ENCODE results near the gene IL6. TPM values are rescaled to one million over a fixed set of nuclear protein-coding genes. Genes with fewer than 3 reads are reported as not detected.

Gene IL6
- total and polyA plus RNA-seq, 9 of the 15 experiments (the other 6 are each of a cell fraction or from before 2014, with no cell fraction given), result 0.76 to 2.9 (median 1.5) TPM

DNA sequence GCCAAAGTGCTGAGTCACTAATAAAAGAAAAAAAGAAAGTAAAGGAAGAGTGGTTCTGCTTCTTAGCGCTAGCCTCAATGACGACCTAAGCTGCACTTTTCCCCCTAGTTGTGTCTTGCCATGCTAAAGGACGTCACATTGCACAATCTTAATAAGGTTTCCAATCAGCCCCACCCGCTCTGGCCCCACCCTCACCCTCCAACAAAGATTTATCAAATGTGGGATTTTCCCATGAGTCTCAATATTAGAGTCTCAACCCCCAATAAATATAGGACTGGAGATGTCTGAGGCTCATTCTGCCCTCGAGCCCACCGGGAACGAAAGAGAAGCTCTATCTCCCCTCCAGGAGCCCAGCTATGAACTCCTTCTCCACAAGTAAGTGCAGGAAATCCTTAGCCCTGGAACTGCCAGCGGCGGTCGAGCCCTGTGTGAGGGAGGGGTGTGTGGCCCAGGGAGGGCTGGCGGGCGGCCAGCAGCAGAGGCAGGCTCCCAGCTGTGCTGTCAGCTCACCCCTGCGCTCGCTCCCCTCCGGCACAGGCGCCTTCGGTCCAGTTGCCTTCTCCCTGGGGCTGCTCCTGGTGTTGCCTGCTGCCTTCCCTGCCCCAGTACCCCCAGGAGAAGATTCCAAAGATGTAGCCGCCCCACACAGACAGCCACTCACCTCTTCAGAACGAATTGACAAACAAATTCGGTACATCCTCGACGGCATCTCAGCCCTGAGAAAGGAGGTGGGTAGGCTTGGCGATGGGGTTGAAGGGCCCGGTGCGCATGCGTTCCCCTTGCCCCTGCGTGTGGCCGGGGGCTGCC lies at the start of gene IL6 (continued):
- TF ChIP-seq MECOM (CRISPR knock-in tag; IDR thresholded peaks at IDR 0.05) (no peak), POLR3A (IDR thresholded peaks at IDR 0.05; ENCODE audit: borderline replicate concordance, extremely low read depth, insufficient read depth, insufficient read length) (no peak), ZNF785 (CRISPR knock-in tag; IDR thresholded peaks at IDR 0.05) (no peak), ZNF316 (IDR thresholded peaks at IDR 0.05) (peak; percentile 97), HDAC6 (IDR thresholded peaks at IDR 0.05; ENCODE audit: low read depth, low read length) (no peak), BRD4 (IDR thresholded peaks at IDR 0.05) (no peak), ZNF263 (CRISPR knock-in tag; IDR thresholded peaks at IDR 0.05; ENCODE audit: borderline replicate concordance) (no peak), L3MBTL2 (IDR thresholded peaks at IDR 0.05) (peak; percentile 36; the same call in 1 of the 2 replicates), ZNF165 (CRISPR knock-in tag; IDR thresholded peaks at IDR 0.05; ENCODE audit: borderline replicate concordance) (no peak), BACH1 (tag; IDR thresholded peaks at IDR 0.05) (peak; percentile 96), MYNN (IDR thresholded peaks at IDR 0.05) (0 out of 2 replicates have a peak, but pooled peaks have one; percentile 41), MYNN (CRISPR knock-in tag; IDR thresholded peaks at IDR 0.05) (no peak), CCNT2 (IDR thresholded peaks at IDR 0.05; ENCODE audit: borderline replicate concordance, extremely low read depth, insufficient read length, low read depth, low read length) (peak; percentile 32), ZBED1 (IDR thresholded peaks at IDR 0.05) (no peak), MIER1 (IDR thresholded peaks at IDR 0.05; ENCODE audit: low read depth) (no peak), NBN (IDR thresholded peaks at IDR 0.05; ENCODE audit: low read depth) (no peak)
- TF ChIP-seq, protein P1, sequence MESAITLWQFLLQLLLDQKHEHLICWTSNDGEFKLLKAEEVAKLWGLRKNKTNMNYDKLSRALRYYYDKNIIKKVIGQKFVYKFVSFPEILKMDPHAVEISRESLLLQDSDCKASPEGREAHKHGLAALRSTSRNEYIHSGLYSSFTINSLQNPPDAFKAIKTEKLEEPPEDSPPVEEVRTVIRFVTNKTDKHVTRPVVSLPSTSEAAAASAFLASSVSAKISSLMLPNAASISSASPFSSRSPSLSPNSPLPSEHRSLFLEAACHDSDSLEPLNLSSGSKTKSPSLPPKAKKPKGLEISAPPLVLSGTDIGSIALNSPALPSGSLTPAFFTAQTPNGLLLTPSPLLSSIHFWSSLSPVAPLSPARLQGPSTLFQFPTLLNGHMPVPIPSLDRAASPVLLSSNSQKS (CRISPR knock-in tag; IDR thresholded peaks at IDR 0.05), result no peak
- TF ChIP-seq, protein P2, sequence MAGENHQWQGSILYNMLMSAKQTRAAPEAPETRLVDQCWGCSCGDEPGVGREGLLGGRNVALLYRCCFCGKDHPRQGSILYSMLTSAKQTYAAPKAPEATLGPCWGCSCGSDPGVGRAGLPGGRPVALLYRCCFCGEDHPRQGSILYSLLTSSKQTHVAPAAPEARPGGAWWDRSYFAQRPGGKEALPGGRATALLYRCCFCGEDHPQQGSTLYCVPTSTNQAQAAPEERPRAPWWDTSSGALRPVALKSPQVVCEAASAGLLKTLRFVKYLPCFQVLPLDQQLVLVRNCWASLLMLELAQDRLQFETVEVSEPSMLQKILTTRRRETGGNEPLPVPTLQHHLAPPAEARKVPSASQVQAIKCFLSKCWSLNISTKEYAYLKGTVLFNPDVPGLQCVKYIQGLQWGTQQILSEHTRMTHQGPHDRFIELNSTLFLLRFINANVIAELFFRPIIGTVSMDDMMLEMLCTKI (IDR thresholded peaks at IDR 0.05; ENCODE audit: partially characterized antibody), result no peak
- TF ChIP-seq, protein P3, sequence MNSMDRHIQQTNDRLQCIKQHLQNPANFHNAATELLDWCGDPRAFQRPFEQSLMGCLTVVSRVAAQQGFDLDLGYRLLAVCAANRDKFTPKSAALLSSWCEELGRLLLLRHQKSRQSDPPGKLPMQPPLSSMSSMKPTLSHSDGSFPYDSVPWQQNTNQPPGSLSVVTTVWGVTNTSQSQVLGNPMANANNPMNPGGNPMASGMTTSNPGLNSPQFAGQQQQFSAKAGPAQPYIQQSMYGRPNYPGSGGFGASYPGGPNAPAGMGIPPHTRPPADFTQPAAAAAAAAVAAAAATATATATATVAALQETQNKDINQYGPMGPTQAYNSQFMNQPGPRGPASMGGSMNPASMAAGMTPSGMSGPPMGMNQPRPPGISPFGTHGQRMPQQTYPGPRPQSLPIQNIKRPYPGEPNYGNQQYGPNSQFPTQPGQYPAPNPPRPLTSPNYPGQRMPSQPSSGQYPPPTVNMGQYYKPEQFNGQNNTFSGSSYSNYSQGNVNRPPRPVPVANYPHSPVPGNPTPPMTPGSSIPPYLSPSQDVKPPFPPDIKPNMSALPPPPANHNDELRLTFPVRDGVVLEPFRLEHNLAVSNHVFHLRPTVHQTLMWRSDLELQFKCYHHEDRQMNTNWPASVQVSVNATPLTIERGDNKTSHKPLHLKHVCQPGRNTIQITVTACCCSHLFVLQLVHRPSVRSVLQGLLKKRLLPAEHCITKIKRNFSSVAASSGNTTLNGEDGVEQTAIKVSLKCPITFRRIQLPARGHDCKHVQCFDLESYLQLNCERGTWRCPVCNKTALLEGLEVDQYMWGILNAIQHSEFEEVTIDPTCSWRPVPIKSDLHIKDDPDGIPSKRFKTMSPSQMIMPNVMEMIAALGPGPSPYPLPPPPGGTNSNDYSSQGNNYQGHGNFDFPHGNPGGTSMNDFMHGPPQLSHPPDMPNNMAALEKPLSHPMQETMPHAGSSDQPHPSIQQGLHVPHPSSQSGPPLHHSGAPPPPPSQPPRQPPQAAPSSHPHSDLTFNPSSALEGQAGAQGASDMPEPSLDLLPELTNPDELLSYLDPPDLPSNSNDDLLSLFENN (IDR thresholded peaks at IDR 0.05; ENCODE audit: low read depth in 2 of 2, low read length in 2 of 2), result no peak
- TF ChIP-seq, protein P4, sequence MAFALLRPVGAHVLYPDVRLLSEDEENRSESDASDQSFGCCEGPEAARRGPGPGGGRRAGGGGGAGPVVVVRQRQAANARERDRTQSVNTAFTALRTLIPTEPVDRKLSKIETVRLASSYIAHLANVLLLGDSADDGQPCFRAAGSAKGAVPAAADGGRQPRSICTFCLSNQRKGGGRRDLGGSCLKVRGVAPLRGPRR (CRISPR knock-in tag; IDR thresholded peaks at IDR 0.05), result no peak
